ENCODE measurements around the gene GMCL2.

GMCL2 gene

DNA sequence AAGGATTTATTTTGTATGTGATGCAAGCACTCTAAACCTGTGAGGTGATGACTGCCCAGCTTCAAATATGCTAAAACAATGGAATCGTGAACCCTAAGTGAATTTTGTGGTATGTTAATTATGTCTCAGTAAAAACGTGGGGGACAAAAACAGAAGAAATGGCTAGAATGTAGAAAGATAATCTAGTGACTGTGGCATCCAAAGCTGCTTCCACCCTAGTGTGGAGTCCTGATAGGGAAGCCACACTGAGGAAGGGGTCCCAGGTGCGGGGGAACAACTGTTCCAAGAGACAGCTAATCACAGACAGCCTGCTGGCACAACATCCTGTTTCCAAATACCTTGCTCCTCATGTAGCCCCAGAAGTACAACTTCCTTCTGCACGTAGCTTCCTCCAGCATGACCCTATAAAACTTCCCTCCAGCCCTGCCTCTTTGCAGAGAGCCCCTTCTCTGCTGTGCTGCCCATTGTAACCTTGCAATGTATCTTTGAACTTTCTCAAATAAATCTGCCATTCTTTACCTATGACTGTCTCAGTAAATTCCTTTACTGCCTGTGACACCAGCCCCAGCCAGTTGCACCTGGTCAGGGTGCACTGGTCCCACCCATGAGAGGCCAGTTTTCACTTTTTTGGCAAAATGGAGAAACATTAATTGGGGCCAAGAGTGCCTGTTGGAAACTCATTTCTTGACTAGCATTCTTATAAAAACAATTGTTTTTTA, 4.9 kb downstream of the GMCL2 start:
- DNase-seq (ENCODE audit: low spot score) = no peak

DNA sequence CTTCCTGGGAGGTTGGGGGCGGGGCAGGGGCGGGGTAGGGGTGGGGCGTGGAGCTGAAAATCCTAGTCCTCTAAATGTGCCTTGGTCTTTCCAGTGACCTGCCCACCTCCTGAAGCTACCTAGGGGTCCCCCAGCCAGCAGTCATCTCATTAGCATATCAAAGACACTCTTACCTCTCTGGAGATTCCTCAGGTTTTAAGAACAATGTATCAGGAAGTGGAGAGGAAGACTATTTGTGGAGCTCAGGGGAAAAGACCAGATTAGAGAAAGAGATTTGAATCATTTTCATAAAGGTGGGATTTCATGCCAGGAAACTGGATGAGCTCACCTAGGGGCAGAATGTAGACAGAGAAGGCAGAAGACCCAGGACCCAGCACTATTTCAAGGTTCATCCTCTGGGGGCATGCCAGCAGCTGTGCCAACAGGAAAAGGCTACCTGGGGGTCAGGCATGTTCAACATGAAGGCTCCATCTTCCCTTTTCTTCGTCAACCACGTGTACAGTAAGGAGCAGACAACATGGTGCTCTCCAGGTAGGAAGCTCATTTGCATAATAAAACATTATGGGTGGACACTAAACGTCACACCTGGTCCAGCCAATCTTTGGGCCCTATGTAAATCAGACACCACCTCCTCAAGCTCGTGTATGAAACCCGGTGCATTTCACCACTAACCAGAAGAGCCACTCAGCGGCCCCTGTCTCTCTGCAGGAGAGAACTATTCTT, 6.9 kb downstream of the GMCL2 start:
- no peak for DNase-seq (ENCODE audit: low spot score)

DNA sequence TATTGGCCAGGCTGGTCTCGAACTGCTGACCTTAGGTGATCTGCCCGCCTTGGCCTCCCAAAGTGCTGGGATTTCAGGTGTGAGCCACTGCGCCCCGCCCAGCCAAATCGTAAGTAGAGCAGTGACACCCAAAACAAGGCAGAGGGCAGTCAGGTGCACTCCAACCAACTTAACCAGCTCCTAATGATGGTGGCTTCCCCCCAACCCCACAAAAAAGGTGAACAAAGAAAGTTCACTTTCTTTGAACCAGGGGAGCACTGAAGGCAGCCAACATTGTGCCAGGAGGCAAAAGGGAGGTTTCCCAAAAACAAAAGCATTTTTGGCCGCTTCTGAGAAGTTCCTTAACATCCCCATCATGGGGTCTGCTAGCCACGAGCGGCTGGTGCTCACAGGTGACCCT, 9.6 kb downstream of the GMCL2 start:
- no peak for DNase-seq (ENCODE audit: low spot score)

DNA sequence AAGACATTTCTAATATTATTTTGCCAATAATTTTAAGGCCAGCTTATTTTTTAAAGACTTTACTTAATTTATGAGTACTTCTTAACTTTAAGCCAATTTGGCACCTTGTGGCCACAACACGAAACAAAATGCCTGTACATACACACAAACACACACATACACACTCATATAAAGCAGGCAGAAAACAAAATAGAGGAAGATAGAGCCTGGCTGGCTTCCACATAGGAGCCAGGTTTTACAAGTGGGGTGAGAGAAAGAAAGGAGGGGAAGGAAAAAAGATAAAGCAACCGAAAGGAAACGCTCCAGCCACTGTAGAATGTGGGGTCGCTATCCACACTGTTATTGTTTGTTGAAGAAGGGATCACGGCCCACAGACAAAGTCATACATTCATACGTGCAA, 10.4 kb downstream of the GMCL2 start:
- DNase-seq (ENCODE audit: low spot score) = no peak

DNA sequence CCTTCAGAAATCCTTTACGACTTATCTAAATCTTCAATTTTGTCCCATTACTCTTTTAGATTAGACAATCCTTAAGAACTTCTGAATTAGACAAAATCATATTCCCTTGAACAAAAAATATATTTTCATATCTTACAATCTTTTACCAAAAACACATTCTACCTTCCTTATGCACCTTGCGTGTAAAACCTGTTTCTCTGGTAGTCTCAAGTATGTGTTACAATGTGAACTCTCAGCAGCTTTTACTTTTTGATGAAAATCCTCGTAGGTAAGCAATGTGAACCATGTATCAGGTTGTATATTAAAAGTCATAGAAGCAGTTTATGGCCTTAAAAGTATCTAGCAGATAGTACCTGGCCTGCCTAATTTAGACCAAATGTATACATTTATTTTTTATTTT, 12.7 kb downstream of the GMCL2 start:
- DNase-seq (ENCODE audit: low spot score) = no peak

DNA sequence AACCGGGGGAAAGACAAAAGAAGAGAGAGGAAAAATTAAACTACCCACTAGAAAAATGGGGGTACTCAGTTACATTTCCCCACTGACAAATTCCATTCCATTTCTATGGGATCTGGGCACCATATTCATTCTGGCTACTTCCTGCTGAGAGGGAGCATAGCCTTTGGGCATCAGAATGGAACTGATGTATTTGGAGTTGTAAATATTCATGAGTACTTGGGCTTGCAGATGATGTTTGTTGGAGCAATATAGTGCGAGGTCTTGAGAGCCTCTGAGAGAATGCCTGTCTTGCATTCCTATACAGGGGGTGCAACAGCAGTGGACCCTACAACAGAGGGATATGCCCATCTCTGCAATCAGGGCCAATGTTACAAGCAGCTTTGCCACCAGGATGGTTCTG, 16.7 kb downstream of the GMCL2 start:
- DNase-seq (ENCODE audit: low spot score) = no peak

DNA sequence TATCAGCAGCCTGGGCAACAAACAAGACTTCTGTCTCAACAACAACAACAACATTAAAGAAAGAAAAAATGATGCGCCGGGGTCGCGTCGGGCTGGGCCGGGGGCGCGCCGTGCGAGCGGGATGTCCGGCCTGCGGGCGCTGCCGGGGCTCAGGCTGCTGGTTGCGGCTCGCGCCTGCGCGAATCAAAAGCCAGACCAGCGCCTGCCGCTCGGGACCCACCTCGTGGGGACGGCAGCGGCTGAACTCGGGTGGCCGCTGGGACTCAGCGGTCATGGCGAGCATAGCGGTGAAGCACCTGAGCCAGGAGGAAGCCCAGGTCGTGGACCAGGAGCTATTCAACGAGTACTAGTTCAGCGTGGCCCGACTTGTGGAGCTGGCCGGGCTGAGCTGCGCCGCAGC, 21.6 kb downstream of the GMCL2 start:
- no peak for DNase-seq (ENCODE audit: low spot score)

DNA sequence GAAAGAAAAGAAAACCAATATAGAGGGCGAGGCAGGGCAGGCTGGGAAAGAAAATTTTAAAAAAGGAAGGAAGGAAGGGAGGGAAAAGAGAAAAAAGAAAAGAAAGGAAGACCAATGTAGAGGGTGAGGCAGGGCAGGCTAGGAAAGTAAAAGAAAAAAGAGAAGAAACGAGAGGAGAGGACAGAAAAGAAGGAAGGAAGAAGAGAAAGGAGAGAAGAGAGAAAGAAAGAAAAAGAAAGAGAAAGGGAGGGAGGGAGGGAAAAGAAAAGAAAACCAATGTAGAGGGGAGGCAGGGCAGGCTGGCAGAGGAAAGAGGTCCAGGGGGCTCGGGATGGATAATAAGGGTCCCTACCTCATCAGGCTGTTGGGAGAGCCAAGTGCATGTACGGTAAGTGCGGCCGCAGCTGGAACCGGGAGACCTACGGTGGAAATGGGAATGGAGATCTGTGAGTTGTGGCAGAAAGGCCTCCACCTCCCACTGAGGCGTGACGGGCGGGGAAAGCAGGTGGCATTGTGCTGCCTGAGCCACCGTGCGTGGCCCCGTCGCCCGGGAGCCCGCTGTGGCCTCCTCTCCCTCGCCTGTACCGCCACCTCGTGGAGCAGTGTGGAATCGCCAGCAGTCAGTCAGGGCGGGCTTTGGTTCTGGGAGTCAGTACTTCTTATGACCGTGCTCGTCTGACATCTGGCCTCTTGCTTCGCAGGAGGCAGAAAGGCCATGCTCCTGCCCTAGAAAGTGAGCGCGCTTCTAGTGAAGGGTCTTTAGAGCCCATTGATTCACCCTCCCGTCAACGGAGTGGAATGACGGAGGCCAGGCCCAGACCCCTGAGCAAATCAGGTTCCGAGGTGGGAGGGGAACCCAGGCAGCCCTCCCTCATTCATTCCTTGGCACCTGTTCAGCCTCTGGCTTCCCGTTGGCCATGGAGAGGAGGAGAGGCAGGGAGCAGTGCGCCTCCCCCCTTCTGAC, 23.1 kb downstream of the GMCL2 start:
- peak; percentile 86 for DNase-seq (ENCODE audit: low spot score)

DNA sequence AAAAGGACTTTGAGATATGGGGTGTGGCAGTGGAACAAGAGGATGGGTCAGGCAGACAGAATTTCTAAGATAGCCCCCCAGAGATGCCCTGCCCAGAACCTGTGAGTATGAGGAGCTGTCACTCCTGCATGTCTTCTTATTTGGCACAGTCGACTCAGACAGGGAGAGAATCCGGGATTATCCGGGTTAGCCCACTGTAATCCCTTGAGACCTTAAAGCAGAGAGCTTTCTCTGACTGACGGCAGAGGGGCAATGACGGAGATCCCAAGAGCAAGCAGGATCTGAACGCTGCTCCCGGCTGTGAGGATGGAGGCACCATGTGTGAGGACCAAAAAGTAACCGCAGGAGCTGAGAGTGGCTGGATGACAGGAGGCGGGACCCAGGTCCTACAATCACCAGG, 24.7 kb downstream of the GMCL2 start:
- no peak for DNase-seq (ENCODE audit: low spot score)

DNA sequence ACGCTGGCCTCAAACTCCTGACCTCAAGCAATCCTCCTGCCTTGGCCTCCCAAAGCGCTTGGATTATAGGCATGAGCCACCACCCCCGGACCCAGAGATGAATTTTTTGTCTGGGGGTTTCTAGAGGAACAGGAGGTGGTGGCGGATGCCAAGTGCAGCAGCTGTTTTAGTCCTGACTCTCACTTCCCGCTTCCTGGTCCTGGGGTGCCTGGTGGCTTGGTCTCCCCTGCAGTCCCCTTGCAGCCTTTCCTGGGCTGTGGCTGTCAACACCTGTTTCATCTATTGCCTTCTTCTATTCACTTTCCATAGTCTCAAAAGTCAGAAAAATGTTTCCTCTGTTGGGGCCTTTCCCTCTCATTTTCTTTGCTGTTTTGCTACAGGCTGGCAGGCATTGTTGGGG, 27.0 kb downstream of the GMCL2 start:
- DNase-seq (ENCODE audit: low spot score) = no peak

DNA sequence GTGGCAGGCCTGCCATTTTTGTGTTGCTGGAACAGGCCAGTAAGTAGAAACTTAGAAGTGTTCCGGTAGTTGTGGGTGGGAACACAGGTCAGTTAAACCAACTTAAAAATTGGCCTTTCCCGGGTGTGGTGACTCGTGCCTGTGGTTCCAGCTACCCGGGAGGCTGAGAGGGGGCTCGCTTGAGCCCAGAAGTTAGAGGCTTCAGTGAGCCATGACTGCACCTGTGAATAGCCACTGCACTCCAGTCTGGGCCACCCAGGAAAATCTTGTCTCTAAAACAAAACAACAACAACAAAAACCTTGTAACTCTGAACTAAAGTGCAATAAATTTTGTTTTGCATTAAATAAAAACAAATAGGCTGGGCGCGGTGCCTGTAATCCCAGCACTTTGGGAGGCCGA, 32.1 kb downstream of the GMCL2 start:
- DNase-seq (ENCODE audit: low spot score) = no peak

DNA sequence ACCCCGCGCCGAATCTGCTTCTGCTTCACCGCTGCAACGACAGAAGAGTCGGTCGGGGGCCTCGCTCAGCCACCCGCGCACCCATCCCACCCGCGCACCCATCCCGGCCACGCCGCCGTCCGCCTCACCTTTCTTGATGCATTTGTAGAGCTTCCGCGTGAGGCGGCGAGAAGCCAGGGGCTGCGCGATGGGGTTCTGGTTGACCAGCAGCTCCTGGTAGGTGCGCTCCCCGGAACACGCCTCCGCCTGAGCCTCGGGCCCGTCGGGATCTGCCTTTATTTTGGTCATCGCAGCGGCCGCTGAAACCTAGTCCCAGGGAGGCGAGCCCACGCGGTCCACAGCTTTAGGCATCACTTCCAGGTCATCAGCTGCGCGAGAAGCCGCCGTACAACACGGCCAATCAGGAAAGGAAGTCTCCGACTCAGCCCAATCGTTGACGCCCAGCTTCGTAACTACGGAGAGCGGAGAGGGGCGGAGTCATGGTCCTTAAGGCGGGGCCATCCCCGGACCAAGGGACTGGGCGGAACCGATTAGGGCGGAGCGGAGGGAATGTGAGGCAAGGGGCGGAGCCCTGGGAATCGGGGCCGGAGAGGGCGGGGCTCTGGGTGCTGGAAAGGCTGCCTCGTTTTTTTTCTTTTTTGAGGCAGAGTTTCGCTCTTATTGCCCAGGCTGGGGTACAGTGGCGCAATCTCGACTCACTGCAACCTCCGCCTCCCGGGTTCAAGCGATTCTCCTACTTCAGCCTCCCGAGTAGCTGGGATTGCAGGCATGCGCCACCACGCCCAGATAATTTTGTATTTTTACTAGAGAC, 33.4 kb downstream of the GMCL2 start, which contains the start of gene NHP2:
NHP2 (minus strand) TSS at position 356 of the 811 bp plus-strand sequence; CDS start at position 288, 68 bp downstream.
- peak; percentile 100 for DNase-seq (ENCODE audit: low spot score)

DNA sequence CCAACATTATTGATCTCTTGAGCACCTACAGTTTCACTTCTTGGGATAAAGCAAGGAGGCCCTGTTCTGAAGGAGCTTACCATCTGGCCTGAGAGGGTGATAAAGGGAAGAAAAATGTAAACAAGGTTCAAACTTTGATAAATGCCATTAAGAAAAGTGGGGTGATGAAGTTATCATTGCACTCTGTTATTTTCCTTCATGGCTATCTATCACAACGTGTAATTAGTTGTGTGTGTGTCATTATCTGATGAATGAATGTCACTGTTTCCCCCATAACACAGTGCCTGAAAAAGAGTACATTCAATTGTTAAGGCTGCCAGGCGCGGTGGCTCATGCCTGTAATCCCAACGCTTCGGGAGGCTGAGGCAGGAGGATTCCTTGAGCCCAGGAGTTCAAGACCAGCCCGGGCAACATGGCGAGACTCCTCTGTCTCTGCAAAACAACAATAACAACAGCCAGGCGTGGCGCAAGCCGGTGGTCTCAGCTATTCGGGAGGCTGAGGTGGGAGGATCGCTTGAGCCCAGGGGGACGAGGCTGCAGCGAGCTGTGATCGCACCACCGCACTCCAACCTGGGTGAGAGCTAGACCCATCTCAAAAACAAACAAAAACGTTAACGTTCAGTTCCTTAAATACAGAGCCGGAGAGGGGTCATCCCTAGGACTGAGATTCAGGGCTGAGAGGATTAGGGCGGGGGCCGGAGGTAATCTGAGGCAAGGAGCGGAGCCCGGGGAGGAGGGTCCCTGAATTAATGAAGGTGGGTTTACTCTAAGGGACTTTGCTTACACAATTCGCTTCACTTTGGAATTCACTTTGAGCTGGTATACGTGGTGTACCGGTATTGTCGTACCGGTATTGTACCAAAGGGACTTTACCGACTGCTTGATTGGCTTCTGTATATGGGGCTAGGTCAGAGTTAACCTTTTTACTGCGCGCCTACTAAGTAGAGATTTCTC, 34.4 kb downstream of the GMCL2 start:
- no peak for DNase-seq (ENCODE audit: low spot score)

DNA sequence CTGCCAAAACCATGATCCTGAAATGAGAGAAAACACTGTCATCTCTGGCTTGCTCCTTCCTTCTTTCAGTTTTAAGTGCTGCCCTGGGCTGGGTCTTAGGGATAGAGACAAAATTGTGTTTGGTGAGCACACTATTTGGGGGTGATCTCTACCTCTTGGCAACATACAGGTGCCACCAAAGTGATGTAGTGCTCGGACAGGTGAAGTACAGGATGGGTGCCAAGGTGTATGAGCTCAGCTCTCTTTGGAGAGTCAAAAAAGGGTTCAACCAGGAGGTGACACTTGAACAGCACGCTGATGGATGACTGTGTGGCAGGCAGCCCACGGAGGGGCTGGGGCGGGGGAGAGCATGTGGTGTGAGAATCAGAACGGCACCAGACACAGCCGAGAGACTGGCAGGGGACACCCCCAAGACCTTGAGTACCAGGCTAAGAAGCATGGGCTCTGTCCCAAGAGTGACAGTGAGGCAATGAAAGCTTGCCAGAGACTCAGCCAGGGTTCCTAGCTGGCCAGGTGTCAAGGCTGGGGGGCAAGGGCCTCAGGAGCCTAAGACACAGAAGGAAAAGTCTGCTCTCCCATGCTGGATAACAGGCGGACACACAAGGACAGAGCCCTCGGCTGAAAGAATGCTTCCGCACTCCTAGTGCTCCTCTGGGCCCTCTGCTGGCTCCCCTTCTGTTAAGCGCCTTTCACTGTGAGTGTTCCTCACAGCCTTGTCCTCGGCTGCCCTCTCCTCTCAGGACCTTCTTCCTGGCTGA, 36.0 kb downstream of the GMCL2 start:
- DNase-seq (ENCODE audit: low spot score) = no peak

DNA sequence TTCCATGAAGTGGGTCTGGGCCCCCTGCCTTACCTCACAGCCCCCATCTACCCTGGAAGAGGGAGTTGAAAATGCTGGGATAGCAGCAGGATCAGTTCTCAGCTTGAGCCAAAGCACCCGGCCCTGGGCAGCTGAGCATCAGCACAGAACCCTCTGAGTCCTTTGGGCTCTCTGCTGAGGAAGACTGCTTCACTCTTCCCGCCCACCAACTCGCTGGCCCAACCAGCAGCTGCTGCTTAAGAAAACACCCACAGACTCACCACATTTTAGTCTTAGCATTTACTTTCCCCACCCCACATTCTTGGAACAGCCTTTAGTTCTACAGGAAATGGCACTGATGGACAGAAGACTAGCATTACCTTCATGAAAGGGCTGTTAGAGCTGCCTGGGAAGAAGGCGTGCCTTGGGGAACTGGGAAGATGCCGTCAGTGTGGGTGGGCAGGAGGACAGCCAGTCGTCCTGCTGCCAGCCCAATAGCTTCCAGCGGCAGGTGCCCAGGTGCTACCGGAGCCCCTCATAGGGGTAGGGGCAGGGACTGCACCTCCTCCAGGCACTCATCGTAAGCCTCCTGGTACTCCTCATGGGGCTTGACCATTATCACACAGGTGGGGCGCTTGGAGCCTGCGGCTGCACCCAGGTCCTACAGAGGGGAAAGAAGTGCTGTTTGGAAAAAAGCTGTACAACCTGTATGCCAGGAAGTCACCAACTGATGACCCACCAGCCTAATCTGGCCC, 37.8 kb downstream of the GMCL2 start:
- no peak for DNase-seq (ENCODE audit: low spot score)

DNA sequence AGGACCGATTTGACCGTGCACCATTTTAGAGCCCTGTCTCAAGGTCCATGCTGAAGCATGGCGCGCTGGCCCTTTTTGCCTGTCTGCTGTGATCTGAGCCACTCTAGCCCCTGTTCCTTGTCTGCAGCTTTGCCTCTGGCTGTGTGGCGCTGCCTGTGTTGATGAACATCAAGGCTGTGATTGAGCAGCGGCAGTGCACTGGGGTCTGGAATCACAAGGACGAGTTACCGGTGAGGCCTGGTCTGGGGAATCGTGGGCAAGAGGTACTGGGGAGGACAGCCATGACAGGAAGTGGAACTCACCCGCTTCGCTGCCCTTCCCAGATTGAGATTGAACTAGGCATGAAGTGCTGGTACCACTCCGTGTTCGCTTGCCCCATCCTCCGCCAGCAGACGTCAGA, 39.8 kb downstream of the GMCL2 start:
- DNase-seq (ENCODE audit: low spot score) = no peak

DNA sequence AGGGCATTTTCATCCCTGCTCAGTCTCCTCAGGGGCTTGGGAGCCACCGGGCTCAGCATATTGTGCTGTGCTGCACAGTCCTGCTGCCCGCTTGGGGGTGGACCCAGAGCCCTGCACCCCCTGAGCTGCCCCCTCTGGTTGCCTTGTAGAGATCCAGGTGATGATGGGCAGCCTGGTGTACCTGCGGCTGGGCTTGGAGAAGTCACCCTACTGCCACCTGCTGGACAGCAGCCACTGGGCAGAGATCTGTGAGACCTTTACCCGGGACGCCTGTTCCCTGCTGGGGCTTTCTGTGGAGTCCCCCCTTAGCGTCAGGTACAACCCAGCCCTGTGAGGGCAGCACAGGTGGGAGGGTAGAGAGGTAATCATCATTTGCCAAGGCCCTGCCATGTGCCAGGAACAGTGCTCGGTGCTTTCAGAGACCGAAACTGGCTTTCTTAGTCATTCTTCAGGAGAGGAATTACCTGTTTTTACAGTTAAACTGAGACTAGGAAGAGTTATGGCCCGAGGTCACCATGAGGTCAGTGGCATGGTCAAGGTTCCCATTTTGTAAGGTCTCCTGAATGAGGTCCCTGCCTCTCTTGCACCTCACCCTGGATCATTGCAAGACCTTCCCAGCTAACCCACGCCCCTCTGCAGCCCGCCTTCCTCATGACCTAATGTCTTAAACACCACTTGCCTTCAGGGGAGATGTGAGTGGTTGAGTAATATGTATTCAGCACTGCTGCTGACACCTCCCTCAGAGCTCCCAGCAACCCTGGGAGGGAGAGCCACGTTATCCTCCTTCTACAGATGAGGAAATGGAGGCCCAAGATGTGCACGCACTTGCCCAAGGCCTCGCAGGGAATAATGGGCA, 41.0 kb downstream of the GMCL2 start:
- peak; percentile 40 for DNase-seq (ENCODE audit: low spot score)

DNA sequence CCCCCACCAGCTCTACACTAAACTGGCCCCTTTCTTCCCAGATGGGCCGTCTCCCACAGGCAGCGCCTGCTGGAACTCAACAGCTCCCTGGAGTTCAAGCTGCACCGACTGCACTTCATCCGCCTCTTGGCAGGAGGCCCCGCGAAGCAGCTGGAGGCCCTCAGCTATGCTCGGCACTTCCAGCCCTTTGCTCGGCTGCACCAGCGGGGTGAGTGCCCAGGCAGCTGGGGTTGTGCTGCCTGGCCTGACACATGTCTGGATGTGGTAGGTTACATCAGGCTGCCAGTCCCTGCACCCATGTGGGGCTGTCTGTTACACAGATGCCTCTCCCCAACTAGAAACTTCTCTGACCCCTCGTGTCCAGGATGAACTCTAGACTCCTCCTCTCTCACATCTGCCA, 43.3 kb downstream of the GMCL2 start:
- no peak for DNase-seq (ENCODE audit: low spot score)

Measured in Ammon's horn (tissue), 1 donor.